Calu3 (cell line): ENCODE results near the gene CEP250. TPM values are rescaled to one million over a fixed set of nuclear protein-coding genes. Genes with fewer than 3 reads are reported as not detected.
A peak's percentile ranks its signal among the peaks of the same experiment; 100 is the strongest.

ENCODE experiments used
- BruUV-seq: library from RNA; stranded (reverse); fragments of 400-500 nt; replicated peaks from 2 replicates; lab custom pipeline; 2021; lab: Mats Ljungman, UMichigan
- CTCF ChIA-PET: fragments of 300-600 bp; sonication (Branson Sonifier 250); formaldehyde crosslinking; loops from one replicate; lab custom pipeline; 2022; ENCODE audit warnings: antibody characterized with exemption; lab: Charles Lee
- DNase-seq: peaks from one replicate; pipeline ENCODE4 v3.0.0; 2022
- H3K27ac Mint-ChIP-seq: one replicate; pipeline ENCODE4 v1.8.0; 2022; ENCODE audit warnings: mixed read lengths; ENCODE audit not compliant: unreplicated experiment
- H3K27me3 Mint-ChIP-seq: one replicate; pipeline ENCODE4 v1.8.0; 2022; ENCODE audit warnings: mixed read lengths; ENCODE audit not compliant: unreplicated experiment
- H3K36me3 Mint-ChIP-seq: one replicate; pipeline ENCODE4 v1.8.0; 2022; ENCODE audit warnings: mild to moderate bottlenecking, moderate library complexity, mixed read lengths; ENCODE audit not compliant: insufficient read depth, unreplicated experiment
- H3K4me1 Mint-ChIP-seq: one replicate; pipeline ENCODE4 v1.8.0; 2022; ENCODE audit warnings: mild to moderate bottlenecking, low read depth, mixed read lengths; ENCODE audit not compliant: unreplicated experiment
- H3K4me3 Mint-ChIP-seq: one replicate; pipeline ENCODE4 v1.8.0; 2022; ENCODE audit warnings: mild to moderate bottlenecking, low read depth, moderate library complexity, mixed read lengths; ENCODE audit not compliant: unreplicated experiment
- H3K9me3 Mint-ChIP-seq: one replicate; pipeline ENCODE4 v1.8.0; 2022; ENCODE audit warnings: low read depth, mixed read lengths; ENCODE audit not compliant: unreplicated experiment
- CTCF ChIP-seq: fragments of 200-600 bp; IDR thresholded peaks from one replicate; pipeline ENCODE4 v1.8.0; 2022; ENCODE audit warnings: antibody characterized with exemption; ENCODE audit not compliant: unreplicated experiment
- intact Hi-C: fragments of 100-400 bp; cut with micrococcal nuclease; formaldehyde crosslinking; loops from one replicate; pipeline ENCODE4 v1.10.0; 2022; ENCODE audit not compliant: unreplicated experiment
- total RNA-seq: library from RNA; stranded (reverse); gene quantifications from 2 replicates; pipeline ENCODE4 v1.2.3, GENCODE V29; 2022

Gene CEP250
- total RNA-seq, 1 experiment from 2014 or later: 61.0 TPM

GRCh38 chr20:35555951-35556645 is 100.7 kb downstream of the CEP250 start:
- intact Hi-C loops: no loop called here
- no peak for TF ChIP-seq CTCF
- no peaks in the 10 kb centered on the region for H3K27me3 Mint-ChIP-seq
- no peak overlapping the region for H3K27ac Mint-ChIP-seq
- CTCF ChIA-PET: interaction anchor here (0.6 kb wide), 1 partner anchor 16 kb away, joined by 3 read pairs; no protein-coding TSS in a partner anchor
- no peaks in the 10 kb centered on the region for H3K9me3 Mint-ChIP-seq
- H3K4me3 Mint-ChIP-seq: no peak overlapping the region
- BruUV-seq: no TSS peak
- peaks cover 50% of the 10 kb centered on the region for H3K36me3 Mint-ChIP-seq
- H3K4me1 Mint-ChIP-seq: no peaks in the 10 kb centered on the region
- DNase-seq: no peak

- CTCF ChIA-PET: no interaction called here
Observed at GRCh38 chr20:35556871-35557270, 101.5 kb downstream of the CEP250 start.

GRCh38 chr20:35558451-35558850 is 103.1 kb downstream of the CEP250 start:
- H3K9me3 Mint-ChIP-seq: no peaks in the 10 kb centered on the region
- CTCF ChIA-PET: interaction anchor here (0.6 kb wide), 1 partner anchor 462 kb away, joined by 5 read pairs; no protein-coding TSS in a partner anchor
- no peaks in the 10 kb centered on the region for H3K27me3 Mint-ChIP-seq
- BruUV-seq: no TSS peak
- intact Hi-C loops: no loop called here
- H3K36me3 Mint-ChIP-seq: peaks cover 55% of the 10 kb centered on the region
- no peaks in the 10 kb centered on the region for H3K4me1 Mint-ChIP-seq
- no peak for TF ChIP-seq CTCF
- H3K4me3 Mint-ChIP-seq: no peak overlapping the region
- no peak for DNase-seq
- peak overlapping the region; percentile 8 for H3K27ac Mint-ChIP-seq

More at GRCh38 chr20:35556871-35557270, 101.5 kb downstream of the CEP250 start:
- Mint-ChIP-seq H3K36me3 (peaks cover 55% of the 10 kb centered on the region), H3K27me3 (no peaks in the 10 kb centered on the region), H3K27ac (no peak overlapping the region), H3K9me3 (no peaks in the 10 kb centered on the region), H3K4me3 (no peak overlapping the region), H3K4me1 (no peaks in the 10 kb centered on the region)
- DNase-seq: no peak
- BruUV-seq: no TSS peak
- TF ChIP-seq CTCF: no peak
- intact Hi-C loops: no loop called here

- TF ChIP-seq CTCF: no peak
- CTCF ChIA-PET: interaction anchor here (0.6 kb wide), 1 partner anchor 463 kb away, joined by 5 read pairs; no protein-coding TSS in a partner anchor
- Mint-ChIP-seq H3K4me3 (no peak overlapping the region), H3K36me3 (peaks cover 61% of the 10 kb centered on the region), H3K27me3 (no peaks in the 10 kb centered on the region), H3K27ac (peak overlapping the region; percentile 8), H3K9me3 (no peaks in the 10 kb centered on the region), H3K4me1 (no peaks in the 10 kb centered on the region)
- DNase-seq: no peak
- intact Hi-C loops: no loop called here
- BruUV-seq: TSS peak; percentile 74
Observed at GRCh38 chr20:35559042-35559693, 103.8 kb downstream of the CEP250 start.
